H1 (cell line): ENCODE measurements around the gene RNF175. TPM values are rescaled to one million over a fixed set of nuclear protein-coding genes. Genes with fewer than 3 reads are reported as not detected.

ENCODE experiments used
- CTCF ChIA-PET: fragments of 300-600 bp; sonication (Branson Sonifier 250); formaldehyde crosslinking; loops from one replicate; lab custom pipeline; 2021; ENCODE audit not compliant: partially characterized antibody; lab: Charles Lee
- POLR2A ChIA-PET: fragments of 300-600 bp; sonication (Branson Sonifier 250); formaldehyde crosslinking; loops from one replicate; lab custom pipeline; 2021; ENCODE audit warnings: inconsistent platforms; ENCODE audit not compliant: partially characterized antibody; lab: Charles Lee
- DNase-seq, 2 experiments: peaks; one replicate each; pipeline versions ENCODE4 v3.0.0 to v3.0.0-alpha.2; 2010 to 2022; ENCODE audit warnings: low spot score in 2 of 2, low read depth in 1 of 2, mixed read lengths in 1 of 2
- FAIRE-seq: peaks from 2 replicates; lab custom pipeline; 2011; peaks lifted over from hg19 to GRCh38; lab: Jason Lieb, UNC
- H2AFZ ChIP-seq: 2 replicates; pipeline ENCODE4 v1.8.1; 2012; ENCODE audit warnings: low read length, inconsistent platforms
- H2AK5ac ChIP-seq: 2 replicates; pipeline ENCODE4 v1.6.1; 2013; ENCODE audit warnings: low read depth, low read length
- H2BK120ac ChIP-seq: replicated peaks from 2 replicates; pipeline ENCODE3; 2013; ENCODE audit warnings: low read depth, low read length, inconsistent platforms
- H2BK12ac ChIP-seq: 2 replicates; pipeline ENCODE4 v1.6.1; 2013; ENCODE audit warnings: low read depth, low read length
- H2BK15ac ChIP-seq: 2 replicates; pipeline ENCODE4 v1.6.1; 2013; ENCODE audit warnings: low read length
- H2BK20ac ChIP-seq: 2 replicates; pipeline ENCODE4 v1.6.1; 2013; ENCODE audit warnings: low read length
- H2BK5ac ChIP-seq: 2 replicates; pipeline ENCODE4 v1.6.1; 2013; ENCODE audit warnings: low read depth, low read length
- H3K14ac ChIP-seq: 2 replicates; pipeline ENCODE4 v1.6.1; 2013; ENCODE audit warnings: inconsistent platforms; ENCODE audit not compliant: insufficient read length
- H3K18ac ChIP-seq: 2 replicates; pipeline ENCODE4 v1.6.1; 2013; ENCODE audit warnings: low read length; ENCODE audit errors: extremely low read depth
- H3K23ac ChIP-seq: 2 replicates; pipeline ENCODE4 v1.6.1; 2013; ENCODE audit warnings: inconsistent platforms; ENCODE audit not compliant: insufficient read length
- H3K23me2 ChIP-seq: 2 replicates; pipeline ENCODE4 v1.6.1; 2013; ENCODE audit warnings: low read depth, low read length
- H3K27ac ChIP-seq: 2 replicates; pipeline ENCODE4 v1.6.1; 2011; ENCODE audit warnings: low read depth, low read length, inconsistent platforms
- H3K27me3 ChIP-seq, 4 experiments: replicated peaks in 1 of 4; 1 replicate in 1 of 4; 2 replicates in 3 of 4; pipeline versions ENCODE4 v1.6.1 to v1.8.1; 2011 to 2013; ENCODE audit warnings: low read length in 3 of 4, mild to moderate bottlenecking in 3 of 4, inconsistent platforms in 2 of 4, mixed read lengths in 2 of 4, moderate library complexity in 1 of 4; ENCODE audit not compliant: control insufficient read depth in 3 of 4, insufficient read depth in 3 of 4; ENCODE audit errors: extremely low read depth in 1 of 4
- H3K36me3 ChIP-seq, 4 experiments: 2 replicates each; pipeline versions ENCODE4 v1.6.1 to v1.8.1; 2011 to 2013; ENCODE audit warnings: mild to moderate bottlenecking in 4 of 4, low read length in 3 of 4, moderate library complexity in 2 of 4, control low read depth in 1 of 4, inconsistent platforms in 1 of 4; ENCODE audit not compliant: insufficient read depth in 4 of 4, control insufficient read depth in 2 of 4
- H3K4ac ChIP-seq: replicated peaks from 2 replicates; pipeline ENCODE3; 2013; ENCODE audit warnings: low read length, low read depth, mixed read lengths, inconsistent platforms; ENCODE audit not compliant: insufficient read length
- H3K4me1 ChIP-seq, 4 experiments: replicated peaks in 1 of 4; 1 replicate in 1 of 4; 2 replicates in 3 of 4; pipeline versions ENCODE4 v1.6.1 to v1.8.1; 2011 to 2013; ENCODE audit warnings: low read length in 3 of 4, inconsistent platforms in 2 of 4, mixed read lengths in 1 of 4; ENCODE audit not compliant: insufficient read depth in 4 of 4, control insufficient read depth in 3 of 4
- H3K4me2 ChIP-seq, 2 experiments: 2 replicates each; pipeline versions ENCODE4 v1.6.1 to v1.8.1; 2011 to 2013; ENCODE audit warnings: low read depth in 2 of 2, low read length in 2 of 2, control low read depth in 1 of 2, inconsistent platforms in 1 of 2, mild to moderate bottlenecking in 1 of 2; ENCODE audit not compliant: insufficient read depth in 1 of 2
- H3K4me3 ChIP-seq, 4 experiments: fragments of 200-600, 300-600 bp in 1 of 4; sonication (generic), shearing (Covaris generic), sonication (Bioruptor Twin) in 1 of 4; 2 replicates each; pipeline versions ENCODE4 v1.5.1 to v1.8.1; 2011 to 2016; ENCODE audit warnings: low read length in 4 of 4, low read depth in 3 of 4, control low read depth in 2 of 4, inconsistent platforms in 2 of 4, mild to moderate bottlenecking in 2 of 4, mixed read lengths in 1 of 4, moderate library complexity in 1 of 4; ENCODE audit not compliant: insufficient read depth in 2 of 4; ENCODE audit errors: extremely low read depth in 1 of 4
- H3K56ac ChIP-seq: replicated peaks from 2 replicates; pipeline ENCODE3; 2013; ENCODE audit warnings: low read depth, mild to moderate bottlenecking, mixed read lengths, low read length, inconsistent platforms; ENCODE audit not compliant: insufficient read length
- H3K79me1 ChIP-seq: 2 replicates; pipeline ENCODE4 v1.6.1; 2013; ENCODE audit warnings: low read depth, low read length, control low read depth
- H3K79me2 ChIP-seq, 2 experiments: 2 replicates each; pipeline versions ENCODE4 v1.6.1 to v1.8.1; 2012 to 2013; ENCODE audit warnings: low read length in 2 of 2, mild to moderate bottlenecking in 2 of 2, inconsistent platforms in 1 of 2; ENCODE audit not compliant: insufficient read depth in 2 of 2, control insufficient read depth in 1 of 2
- H3K9ac ChIP-seq, 4 experiments: replicated peaks in 1 of 4; 1 replicate in 1 of 4; 2 replicates in 3 of 4; pipeline versions ENCODE4 v1.6.1 to v1.8.1; 2011 to 2013; ENCODE audit warnings: low read depth in 3 of 4, low read length in 3 of 4, control low read depth in 2 of 4, mild to moderate bottlenecking in 2 of 4, moderate library complexity in 2 of 4, inconsistent platforms in 1 of 4; ENCODE audit errors: extremely low read depth in 1 of 4
- H3K9me3 ChIP-seq, 2 experiments: 2 replicates each; pipeline versions ENCODE4 v1.6.1 to v1.8.1; 2012 to 2013; ENCODE audit warnings: mild to moderate bottlenecking in 2 of 2, moderate library complexity in 2 of 2, control low read depth in 1 of 2, inconsistent platforms in 1 of 2, low read depth in 1 of 2, low read length in 1 of 2, mixed read lengths in 1 of 2; ENCODE audit not compliant: insufficient read depth in 2 of 2
- H4K20me1 ChIP-seq, 2 experiments: replicated peaks in 1 of 2; 2 replicates each; pipeline versions ENCODE3 to v1.8.1; 2011 to 2013; ENCODE audit warnings: inconsistent platforms in 2 of 2, low read length in 2 of 2, mild to moderate bottlenecking in 1 of 2; ENCODE audit not compliant: insufficient read depth in 2 of 2, control insufficient read depth in 1 of 2
- H4K5ac ChIP-seq: 2 replicates; pipeline ENCODE4 v1.6.1; 2013; ENCODE audit warnings: low read length, low read depth, mixed read lengths, inconsistent platforms; ENCODE audit not compliant: insufficient read length
- H4K8ac ChIP-seq: 2 replicates; pipeline ENCODE4 v1.8.0; 2013; ENCODE audit warnings: mild to moderate bottlenecking, moderate library complexity, low read length, inconsistent platforms; ENCODE audit not compliant: insufficient read depth; ENCODE audit errors: extremely low read depth
- H4K91ac ChIP-seq: replicated peaks from 2 replicates; pipeline ENCODE3; 2013; ENCODE audit warnings: low read length, mixed read lengths, inconsistent platforms; ENCODE audit not compliant: insufficient read length
- PHF8 ChIP-seq: fragments of 200-600 bp; sonication (generic); conservative IDR thresholded peaks from 2 replicates; pipeline ENCODE4 v1.7.1; 2012; ENCODE audit warnings: low read depth, mild to moderate bottlenecking, inconsistent platforms, low read length, moderate library complexity
- polyA plus RNA-seq, 7 experiments: library from polyadenylated mRNA; depleted of rRNA in 3 of 7; stranded (reverse) in 5 of 7; unstranded in 2 of 7; fragments of >200 nt in 5 of 7; fragments of 200-250 nt in 2 of 7; gene quantifications; 1 replicate in 5 of 7; 2 replicates in 1 of 7; 4 replicates in 1 of 7; pipeline versions ENCODE4 v1.2.1 to v1.2.3, GENCODE V29; 2011 to 2013; ENCODE audit warnings: missing spikeins in 2 of 7, mixed read lengths in 2 of 7
- total RNA-seq: library from RNA; stranded (reverse); fragmentation: NEBNext Ultra II Directional; extraction: Animal tissue kit (Norgen Biotek cat#: 25700); gene quantifications from 2 replicates; pipeline ENCODE4 v1.2.1, GENCODE V29; 2021

Gene RNF175
- total and polyA plus RNA-seq, 2 of the 8 experiments (the other 6 are each of a cell fraction or from before 2014, with no cell fraction given): 7.9 to 9.8 TPM

- H2BK5ac ChIP-seq: no peak overlapping the region
- CTCF ChIA-PET: interaction anchor here (1.0 to 1.4 kb wide), 3 partner anchors 14 to 57 kb away, joined by 3 to 4 read pairs (median 3); no protein-coding TSS in a partner anchor
- no peak overlapping the region for H4K8ac ChIP-seq
- H3K4me2 ChIP-seq: no peak overlapping the region
- no peak overlapping the region for H4K91ac ChIP-seq
- no peak overlapping the region for H4K5ac ChIP-seq
- no peaks in the 10 kb centered on the region for H3K36me3 ChIP-seq
- H2BK15ac ChIP-seq: no peak overlapping the region
- no peak for FAIRE-seq
- no peak overlapping the region for H3K9ac ChIP-seq
- H2AFZ ChIP-seq: no peak overlapping the region
- no peak overlapping the region for H2BK20ac ChIP-seq
- POLR2A ChIA-PET: interaction anchor here (1.1 kb wide), 1 partner anchor 22 kb away, joined by 3 read pairs; the partner anchor contains the start of gene TLR2
- no peaks in the 10 kb centered on the region for H3K9me3 ChIP-seq
- no peak overlapping the region for H3K14ac ChIP-seq
- H3K23ac ChIP-seq: no peak overlapping the region
- H3K4me3 ChIP-seq: no peak overlapping the region
- no peaks in the 10 kb centered on the region for H3K27me3 ChIP-seq
- no peak overlapping the region for H2BK120ac ChIP-seq
- DNase-seq: no peak
- H2BK12ac ChIP-seq: no peak overlapping the region
- H3K79me1 ChIP-seq: no peaks in the 10 kb centered on the region
- H2AK5ac ChIP-seq: no peak overlapping the region
- H3K79me2 ChIP-seq: no peaks in the 10 kb centered on the region
- no peak overlapping the region for H3K27ac ChIP-seq
- no peaks in the 10 kb centered on the region for H4K20me1 ChIP-seq
- H3K4me1 ChIP-seq: no peaks in the 10 kb centered on the region
- no peak overlapping the region for H3K18ac ChIP-seq
- H3K56ac ChIP-seq: no peak overlapping the region
- H3K4ac ChIP-seq: no peak overlapping the region
- no peaks in the 10 kb centered on the region for H3K23me2 ChIP-seq
- no peak for TF ChIP-seq PHF8
These were observed 53.3 kb downstream of the RNF175 start for GRCh38 chr4:153706519-153706918.
